DND-41 (cell line): ENCODE data around the gene TMX1.

ENCODE experiments used
- EZH2 ChIP-seq: IDR thresholded peaks from 3 replicates; pipeline ENCODE4 v1.6.1; 2012; ENCODE audit warnings: borderline replicate concordance, low read depth, mild to moderate bottlenecking, moderate library complexity, low read length, inconsistent platforms; ENCODE audit not compliant: severe bottlenecking
- TF ChIP-seq, protein P1 (sequence below): IDR thresholded peaks from 2 replicates; pipeline ENCODE4 v1.5.1; 2012; ENCODE audit warnings: borderline replicate concordance, low read length, moderate library complexity, mild to moderate bottlenecking; ENCODE audit not compliant: poor library complexity, severe bottlenecking; ENCODE audit errors: extremely low read depth

DNA sequence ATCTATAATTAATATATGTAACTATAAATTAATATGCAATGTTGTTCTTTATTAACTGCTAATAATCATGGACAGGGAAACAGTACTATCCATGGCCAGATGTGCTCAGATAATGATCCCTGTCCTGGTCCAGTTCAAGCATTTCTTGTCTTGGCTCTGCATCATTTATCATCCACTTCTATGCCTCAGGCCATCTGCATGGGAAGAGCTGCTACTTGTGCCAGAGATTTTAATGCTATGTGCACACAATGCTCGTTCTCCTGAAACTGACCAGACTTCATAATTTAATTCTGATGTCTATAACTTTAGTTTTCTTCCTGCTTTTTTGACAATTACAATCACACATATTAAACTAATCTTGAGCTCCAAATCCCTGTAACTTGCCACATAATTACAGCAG, 11.2 kb upstream of the TMX1 start:
- no peak for TF ChIP-seq EZH2
- TF ChIP-seq, protein P1, sequence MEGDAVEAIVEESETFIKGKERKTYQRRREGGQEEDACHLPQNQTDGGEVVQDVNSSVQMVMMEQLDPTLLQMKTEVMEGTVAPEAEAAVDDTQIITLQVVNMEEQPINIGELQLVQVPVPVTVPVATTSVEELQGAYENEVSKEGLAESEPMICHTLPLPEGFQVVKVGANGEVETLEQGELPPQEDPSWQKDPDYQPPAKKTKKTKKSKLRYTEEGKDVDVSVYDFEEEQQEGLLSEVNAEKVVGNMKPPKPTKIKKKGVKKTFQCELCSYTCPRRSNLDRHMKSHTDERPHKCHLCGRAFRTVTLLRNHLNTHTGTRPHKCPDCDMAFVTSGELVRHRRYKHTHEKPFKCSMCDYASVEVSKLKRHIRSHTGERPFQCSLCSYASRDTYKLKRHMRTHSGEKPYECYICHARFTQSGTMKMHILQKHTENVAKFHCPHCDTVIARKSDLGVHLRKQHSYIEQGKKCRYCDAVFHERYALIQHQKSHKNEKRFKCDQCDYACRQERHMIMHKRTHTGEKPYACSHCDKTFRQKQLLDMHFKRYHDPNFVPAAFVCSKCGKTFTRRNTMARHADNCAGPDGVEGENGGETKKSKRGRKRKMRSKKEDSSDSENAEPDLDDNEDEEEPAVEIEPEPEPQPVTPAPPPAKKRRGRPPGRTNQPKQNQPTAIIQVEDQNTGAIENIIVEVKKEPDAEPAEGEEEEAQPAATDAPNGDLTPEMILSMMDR: no peak
